ENCODE data around the gene RHOC.

Gene RHOC

GRCh38 chr1:112677501-112677900 is 29.4 kb downstream of the RHOC start:
- Histone ChIP-seq H4K20me1 (ENCODE audit: low read depth, low read length) (no peaks in the 10 kb centered on the region), H3K36me3 (ENCODE audit: low read length) (no peaks in the 10 kb centered on the region), H3K9me2 (replicated peaks; ENCODE audit: insufficient read depth, low read length) (no peaks in the 10 kb centered on the region), H3K27me3 (ENCODE audit: low read length) (no peaks in the 10 kb centered on the region), H3K9me3 (ENCODE audit: insufficient read depth, low read length) (no peaks in the 10 kb centered on the region), H3F3A (ENCODE audit: insufficient read depth) (peaks cover 16% of the 10 kb centered on the region), H3K9ac (ENCODE audit: low read length) (no peak overlapping the region), H2AFZ (ENCODE audit: low read depth, low read length, severe bottlenecking) (no peak overlapping the region), H3K4me2 (ENCODE audit: low read depth, low read length, poor library complexity, severe bottlenecking) (no peak overlapping the region), H3K27ac (ENCODE audit: low read depth, low read length) (no peak overlapping the region), H3K79me2 (ENCODE audit: insufficient read depth, low read length) (no peaks in the 10 kb centered on the region), H3K4me3 (ENCODE audit: insufficient read depth, low read length, poor library complexity, severe bottlenecking) (no peak overlapping the region)
- no peak for TF ChIP-seq EZH2phosphoT487 (conservative IDR thresholded peaks at IDR 0.05; ENCODE audit: low read length)
- no peak for TF ChIP-seq CTCF (IDR thresholded peaks at IDR 0.05; ENCODE audit: insufficient read depth, low read length, poor library complexity, severe bottlenecking)

DNA sequence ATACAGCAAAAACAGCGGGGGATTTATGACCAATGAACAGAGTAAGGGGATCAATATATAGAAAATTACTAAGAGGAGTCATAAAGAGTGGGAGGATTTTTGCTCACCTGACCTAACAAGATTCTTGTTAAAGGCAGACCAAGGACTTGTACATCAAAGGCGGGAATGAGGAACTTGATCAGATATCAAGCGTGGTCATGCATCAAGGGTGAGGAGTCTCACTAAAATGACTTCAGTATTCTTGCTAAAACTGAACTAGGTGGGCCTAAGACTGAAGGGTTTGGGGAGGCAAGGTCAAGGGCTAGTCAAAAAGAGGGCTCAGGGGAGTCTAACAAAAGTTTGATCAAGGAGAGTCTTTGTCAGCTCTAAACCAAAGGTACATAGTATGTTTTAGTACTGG is 30.4 kb downstream of the RHOC start:
- Histone ChIP-seq H3K4me2 (ENCODE audit: low read depth, low read length, poor library complexity, severe bottlenecking) (no peak overlapping the region), H4K20me1 (ENCODE audit: low read depth, low read length) (no peaks in the 10 kb centered on the region), H2AFZ (ENCODE audit: low read depth, low read length, severe bottlenecking) (no peak overlapping the region), H3K27ac (ENCODE audit: low read depth, low read length) (no peak overlapping the region), H3K9ac (ENCODE audit: low read length) (no peak overlapping the region), H3K4me3 (ENCODE audit: insufficient read depth, low read length, poor library complexity, severe bottlenecking) (no peak overlapping the region), H3K79me2 (ENCODE audit: insufficient read depth, low read length) (no peaks in the 10 kb centered on the region), H3F3A (ENCODE audit: insufficient read depth) (peaks cover 24% of the 10 kb centered on the region), H3K9me2 (replicated peaks; ENCODE audit: insufficient read depth, low read length) (no peaks in the 10 kb centered on the region), H3K9me3 (ENCODE audit: insufficient read depth, low read length) (no peaks in the 10 kb centered on the region), H3K27me3 (ENCODE audit: low read length) (no peaks in the 10 kb centered on the region), H3K36me3 (ENCODE audit: low read length) (peaks cover 6% of the 10 kb centered on the region; the same call in 1 of the 2 replicates)
- TF ChIP-seq CTCF (IDR thresholded peaks at IDR 0.05; ENCODE audit: insufficient read depth, low read length, poor library complexity, severe bottlenecking), result no peak
- TF ChIP-seq EZH2phosphoT487 (conservative IDR thresholded peaks at IDR 0.05; ENCODE audit: low read length), result no peak

DNA sequence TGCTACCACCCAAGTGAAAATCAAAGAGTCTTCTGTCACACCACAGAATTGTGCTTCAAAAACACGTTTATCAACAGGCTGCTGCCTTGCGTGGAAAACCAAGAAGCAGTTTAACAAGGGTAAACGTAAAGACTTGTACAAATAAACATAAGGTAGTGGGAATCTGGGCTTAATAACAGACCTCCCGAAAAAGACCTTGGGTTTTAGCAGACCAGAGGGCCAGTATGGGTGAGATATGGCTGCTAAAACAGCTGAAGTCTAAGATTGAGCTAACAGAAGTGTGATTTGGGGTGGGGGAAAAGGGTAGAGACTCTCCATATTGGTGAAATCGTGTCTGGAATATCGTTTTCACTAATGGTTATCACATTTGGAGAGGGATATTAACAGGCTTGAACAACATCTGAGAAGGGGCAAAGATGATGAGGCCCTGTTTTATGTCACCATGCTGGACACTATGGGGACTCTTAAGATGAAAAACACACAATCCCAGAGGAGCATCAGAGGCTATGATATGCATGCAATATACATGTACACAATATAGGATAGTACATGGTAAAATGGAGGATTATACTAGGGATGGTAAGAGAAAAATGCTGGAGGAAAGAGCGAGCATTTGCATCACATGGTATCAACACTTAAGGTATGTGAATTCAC is 31.1 kb downstream of the RHOC start:
- no peak overlapping the region for H3K4me3 ChIP-seq (ENCODE audit: insufficient read depth, low read length, poor library complexity, severe bottlenecking)
- no peaks in the 10 kb centered on the region for H3K79me2 ChIP-seq (ENCODE audit: insufficient read depth, low read length)
- peaks cover 27% of the 10 kb centered on the region for H3F3A ChIP-seq (ENCODE audit: insufficient read depth)
- H3K4me2 ChIP-seq (ENCODE audit: low read depth, low read length, poor library complexity, severe bottlenecking), result no peak overlapping the region
- TF ChIP-seq CTCF (IDR thresholded peaks at IDR 0.05; ENCODE audit: insufficient read depth, low read length, poor library complexity, severe bottlenecking) (no peak), EZH2phosphoT487 (conservative IDR thresholded peaks at IDR 0.05; ENCODE audit: low read length) (no peak)
- H3K9me2 ChIP-seq (replicated peaks; ENCODE audit: insufficient read depth, low read length), result no peaks in the 10 kb centered on the region
- H4K20me1 ChIP-seq (ENCODE audit: low read depth, low read length), result no peaks in the 10 kb centered on the region
- H3K9ac ChIP-seq (ENCODE audit: low read length), result no peak overlapping the region
- H3K36me3 ChIP-seq (ENCODE audit: low read length), result peaks cover 10% of the 10 kb centered on the region; the same call in 1 of the 2 replicates
- H3K27me3 ChIP-seq (ENCODE audit: low read length), result no peaks in the 10 kb centered on the region
- H3K9me3 ChIP-seq (ENCODE audit: insufficient read depth, low read length), result no peaks in the 10 kb centered on the region
- H2AFZ ChIP-seq (ENCODE audit: low read depth, low read length, severe bottlenecking), result no peak overlapping the region
- no peak overlapping the region for H3K27ac ChIP-seq (ENCODE audit: low read depth, low read length)

All from SU-DHL-6 (cell line).